ENCODE results near the gene ZDHHC14. TPM values are rescaled to one million over a fixed set of nuclear protein-coding genes. Genes with fewer than 3 reads are reported as not detected.

The ZDHHC14 gene
- total and polyA plus RNA-seq, 2 experiments from 2014 or later = 3.0 to 7.4 TPM

GRCh38 chr6:157614026-157614568, 233.1 kb downstream of the ZDHHC14 start:
- Mint-ChIP-seq H3K27me3 (ENCODE audit: insufficient read depth, low read depth, poor library complexity) (peaks cover 4% of the 10 kb centered on the region), H3K4me3 (no peak overlapping the region), H3K27ac (no peak overlapping the region), H3K4me1 (peaks cover 6% of the 10 kb centered on the region; the same call in 2 of the 3 replicates), H3K9me3 (no peaks in the 10 kb centered on the region), H3K36me3 (ENCODE audit: low read depth) (no peaks in the 10 kb centered on the region; the same call in 2 of the 3 replicates)
- no peaks in the 10 kb centered on the region for H3K27me3 ChIP-seq (ENCODE audit: insufficient read depth)
- no peak overlapping the region for H2AFZ ChIP-seq
- H3K79me2 ChIP-seq (replicated peaks; ENCODE audit: insufficient read depth) = no peaks in the 10 kb centered on the region
- no peak overlapping the region for H3K27ac ChIP-seq (ENCODE audit: low read depth)
- H3K4me1 ChIP-seq (ENCODE audit: insufficient read depth) = peaks cover 3% of the 10 kb centered on the region; the same call in 1 of the 2 replicates
- H4K20me1 ChIP-seq (replicated peaks; ENCODE audit: insufficient read depth) = no peaks in the 10 kb centered on the region
- no peaks in the 10 kb centered on the region for H3K9me2 ChIP-seq (ENCODE audit: insufficient read depth)
- no peak overlapping the region for H3K4me2 ChIP-seq
- TF ChIP-seq NANOG (IDR thresholded peaks at IDR 0.05; ENCODE audit: borderline replicate concordance) (no peak), CTCF (conservative IDR thresholded peaks at IDR 0.05; ENCODE audit: low read depth in 2 of 2) (peak in 1 of 2 experiments; percentile 49; a peak in 2 of 4 replicates)
- no peak overlapping the region for H3K4me3 ChIP-seq
- H3F3A ChIP-seq (replicated peaks; ENCODE audit: low read depth) = no peaks in the 10 kb centered on the region
- H3K36me3 ChIP-seq (ENCODE audit: insufficient read depth) = no peaks in the 10 kb centered on the region
- DNase-seq (ENCODE audit: low spot score) (no peak), ATAC-seq (no peak)

GRCh38 chr6:157615420-157615769, 234.4 kb downstream of the ZDHHC14 start:
- Mint-ChIP-seq H3K27ac (no peak overlapping the region), H3K27me3 (ENCODE audit: insufficient read depth, low read depth, poor library complexity) (peaks cover 4% of the 10 kb centered on the region), H3K4me3 (no peak overlapping the region), H3K9me3 (no peaks in the 10 kb centered on the region; the same call in 2 of the 3 replicates), H3K36me3 (ENCODE audit: low read depth) (no peaks in the 10 kb centered on the region), H3K4me1 (peaks cover 4% of the 10 kb centered on the region; the same call in 2 of the 3 replicates)
- Histone ChIP-seq H3K4me3 (no peak overlapping the region), H3K36me3 (ENCODE audit: insufficient read depth) (no peaks in the 10 kb centered on the region), H3K4me2 (no peak overlapping the region), H2AFZ (no peak overlapping the region; the same call in 1 of the 2 replicates), H3K79me2 (replicated peaks; ENCODE audit: insufficient read depth) (no peaks in the 10 kb centered on the region), H3K27ac (ENCODE audit: low read depth) (no peak overlapping the region), H4K20me1 (replicated peaks; ENCODE audit: insufficient read depth) (no peaks in the 10 kb centered on the region), H3F3A (replicated peaks; ENCODE audit: low read depth) (no peaks in the 10 kb centered on the region), H3K27me3 (ENCODE audit: insufficient read depth) (no peaks in the 10 kb centered on the region), H3K9me2 (ENCODE audit: insufficient read depth) (no peaks in the 10 kb centered on the region), H3K4me1 (ENCODE audit: insufficient read depth) (peaks cover 3% of the 10 kb centered on the region; the same call in 1 of the 2 replicates)
- ATAC-seq = peak; percentile 48
- TF ChIP-seq CTCF (conservative IDR thresholded peaks at IDR 0.05; ENCODE audit: low read depth in 2 of 2) (peak; percentile 38 to 65; a peak in 3 of 4 replicates), JUNB (IDR thresholded peaks at IDR 0.05; ENCODE audit: unreplicated experiment) (no peak)
- DNase-seq (ENCODE audit: low spot score) = no peak

- no peak for DNase-seq (ENCODE audit: low spot score)
- H3K9me3 Mint-ChIP-seq = no peaks in the 10 kb centered on the region; the same call in 2 of the 3 replicates
- Histone ChIP-seq H3K79me2 (replicated peaks; ENCODE audit: insufficient read depth) (no peaks in the 10 kb centered on the region), H3K4me2 (no peak overlapping the region), H3F3A (replicated peaks; ENCODE audit: low read depth) (no peaks in the 10 kb centered on the region), H3K27me3 (ENCODE audit: insufficient read depth) (no peaks in the 10 kb centered on the region), H3K4me1 (ENCODE audit: insufficient read depth) (peaks cover 3% of the 10 kb centered on the region; the same call in 1 of the 2 replicates), H3K9me2 (ENCODE audit: insufficient read depth) (no peaks in the 10 kb centered on the region), H3K4me3 (no peak overlapping the region), H3K36me3 (ENCODE audit: insufficient read depth) (no peaks in the 10 kb centered on the region), H3K27ac (ENCODE audit: low read depth) (no peak overlapping the region), H2AFZ (no peak overlapping the region), H4K20me1 (replicated peaks; ENCODE audit: insufficient read depth) (no peaks in the 10 kb centered on the region)
- no peak overlapping the region for H3K4me3 Mint-ChIP-seq
- H3K27ac Mint-ChIP-seq = no peak overlapping the region
- no peaks in the 10 kb centered on the region for H3K27me3 Mint-ChIP-seq (ENCODE audit: insufficient read depth, low read depth, poor library complexity)
- peaks cover 4% of the 10 kb centered on the region; the same call in 2 of the 3 replicates for H3K4me1 Mint-ChIP-seq
- no peak for ATAC-seq
- no peaks in the 10 kb centered on the region for H3K36me3 Mint-ChIP-seq (ENCODE audit: low read depth)
- no peak for TF ChIP-seq JUNB (IDR thresholded peaks at IDR 0.05; ENCODE audit: unreplicated experiment)
- no peak for TF ChIP-seq CREB1 (CRISPR knock-in tag; IDR thresholded peaks at IDR 0.05; ENCODE audit: low read depth)
- TF ChIP-seq ZNF114 (CRISPR knock-in tag; IDR thresholded peaks at IDR 0.05) = no peak
- TF ChIP-seq EZH2phosphoT487 (IDR thresholded peaks at IDR 0.05; ENCODE audit: unreplicated experiment) = no peak
- TF ChIP-seq ZNF331 (CRISPR knock-in tag; IDR thresholded peaks at IDR 0.05; ENCODE audit: low read depth) = no peak
- TF ChIP-seq POLR2AphosphoS5 (IDR thresholded peaks at IDR 0.05; ENCODE audit: low read depth) = no peak
- TF ChIP-seq REST (IDR thresholded peaks at IDR 0.05; ENCODE audit: unreplicated experiment) = no peak
- no peak for TF ChIP-seq EZH2 (IDR thresholded peaks at IDR 0.05; ENCODE audit: low read depth, unreplicated experiment)
- no peak for TF ChIP-seq NANOG (IDR thresholded peaks at IDR 0.05; ENCODE audit: borderline replicate concordance)
Measured at GRCh38 chr6:157615951-157616350, 235.0 kb downstream of the ZDHHC14 start.
